DOHH2 (cell line): ENCODE results near the gene ALG6.

Experiments
- H3F3A ChIP-seq: fragments of 200-600 bp; sonication (generic), shearing (Covaris generic); 2 replicates; pipeline ENCODE4 v1.6.0; 2016; ENCODE audit warnings: antibody characterized with exemption, mild to moderate bottlenecking; ENCODE audit not compliant: control insufficient read depth, insufficient read depth
- H3K27ac ChIP-seq: fragments of 200-600 bp; sonication (generic); 2 replicates; pipeline ENCODE4 v1.5.1; 2014; ENCODE audit warnings: low read depth, mild to moderate bottlenecking, low read length, moderate library complexity
- H3K27me3 ChIP-seq: fragments of 200-600 bp; sonication (generic); 2 replicates; pipeline ENCODE4 v1.6.1; 2014; ENCODE audit warnings: mild to moderate bottlenecking, low read length, mixed read lengths; ENCODE audit not compliant: control insufficient read depth
- H3K36me3 ChIP-seq: fragments of 200-600 bp; sonication (generic); 2 replicates; pipeline ENCODE4 v1.6.1; 2014; ENCODE audit warnings: mild to moderate bottlenecking, low read length, moderate library complexity, mixed read lengths; ENCODE audit not compliant: control insufficient read depth
- H3K4me1 ChIP-seq: fragments of 200-600 bp; sonication (generic); 2 replicates; pipeline ENCODE4 v1.6.1; 2014; ENCODE audit warnings: mild to moderate bottlenecking, low read length, mixed read lengths; ENCODE audit not compliant: control insufficient read depth
- H3K4me2 ChIP-seq: fragments of 200-600 bp; sonication (generic); 2 replicates; pipeline ENCODE4 v1.6.0; 2014; ENCODE audit warnings: mild to moderate bottlenecking, low read length, moderate library complexity
- H3K4me3 ChIP-seq: fragments of 200-600 bp; sonication (generic); 2 replicates; pipeline ENCODE4 v1.5.1; 2014; ENCODE audit warnings: mild to moderate bottlenecking, low read length, mixed read lengths
- H3K79me2 ChIP-seq: fragments of 200-600 bp; sonication (generic); 2 replicates; pipeline ENCODE4 v1.6.1; 2014; ENCODE audit warnings: mild to moderate bottlenecking, low read length, mixed read lengths; ENCODE audit not compliant: control insufficient read depth
- H3K9me2 ChIP-seq: fragments of 200-600 bp; sonication (generic); replicated peaks from 2 replicates; pipeline ENCODE4 v1.6.1; 2014; ENCODE audit warnings: mild to moderate bottlenecking, low read length, mixed read lengths; ENCODE audit not compliant: control insufficient read depth
- H3K9me3 ChIP-seq: fragments of 200-600 bp; sonication (generic); 2 replicates; pipeline ENCODE4 v1.6.1; 2014; ENCODE audit warnings: antibody characterized with exemption, low read length, mixed read lengths; ENCODE audit not compliant: control insufficient read depth, insufficient read depth
- H4K20me1 ChIP-seq: fragments of 200-600 bp; sonication (generic); 2 replicates; pipeline ENCODE4 v1.6.0; 2014; ENCODE audit warnings: low read depth, mild to moderate bottlenecking, antibody characterized with exemption, low read length, moderate library complexity; ENCODE audit not compliant: control insufficient read depth, insufficient read depth
- EZH2phosphoT487 ChIP-seq: fragments of 200-600 bp; sonication (generic); IDR thresholded peaks from 2 replicates; pipeline ENCODE4 v1.6.1; 2017; ENCODE audit warnings: borderline replicate concordance, mild to moderate bottlenecking, antibody characterized with exemption, low read length, moderate library complexity, mixed read lengths
- TF ChIP-seq, protein P1 (sequence below): fragments of 200-600 bp; sonication (generic); IDR thresholded peaks from one replicate; pipeline ENCODE4 v1.5.1; 2014; ENCODE audit warnings: antibody characterized with exemption, mild to moderate bottlenecking, low read depth, low read length; ENCODE audit not compliant: poor library complexity, severe bottlenecking

ALG6 gene

DNA sequence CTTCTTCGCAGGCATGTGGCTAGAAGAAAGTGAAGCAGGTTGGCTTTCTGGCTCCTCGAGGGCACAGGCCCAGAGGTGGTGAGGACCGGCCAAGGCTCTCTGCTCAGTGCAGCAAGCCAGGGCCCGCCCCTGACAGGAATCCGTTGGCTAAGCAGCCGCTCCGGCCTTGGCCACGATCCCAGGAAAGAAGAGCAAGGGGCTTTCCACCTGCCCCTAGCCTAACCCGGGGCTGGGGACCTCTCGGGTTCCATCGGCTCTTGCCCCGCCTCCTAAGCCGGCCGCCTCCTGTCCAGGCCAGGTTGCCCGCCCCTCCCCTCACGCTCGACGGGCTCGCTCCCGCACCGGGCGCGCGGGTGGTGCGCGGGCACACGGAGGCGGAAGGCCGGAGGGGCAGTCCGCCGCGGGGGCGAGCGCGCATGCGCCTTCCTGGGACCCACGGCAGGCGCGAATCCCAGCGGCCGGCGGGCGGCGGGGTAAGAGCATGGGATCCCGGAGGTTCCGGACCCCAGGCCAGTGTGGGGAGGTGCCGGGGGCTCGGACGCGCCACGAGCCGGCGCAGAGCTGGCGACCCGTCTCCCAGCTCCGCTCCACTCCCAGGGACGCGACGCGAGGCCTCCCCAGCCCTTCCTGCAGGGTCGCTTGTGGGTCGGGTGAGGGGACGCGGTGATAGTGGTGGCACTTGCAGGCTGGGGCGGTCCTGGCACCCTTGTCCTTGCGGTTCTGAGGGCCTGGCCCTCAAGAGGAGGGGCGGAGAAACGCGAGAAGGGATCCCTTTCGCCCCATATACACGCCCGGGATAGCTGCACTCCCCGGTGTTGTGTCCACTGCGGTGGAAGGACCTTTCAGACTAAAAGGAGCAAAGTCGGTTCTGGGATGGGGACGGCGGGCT is at the start of gene ALG6:
Gene ALG6, plus strand, starts transcription at position 413 of the 889 bp plus-strand sequence. CDS start 3,351 bp downstream, outside the sequence.
- TF ChIP-seq, protein P1, sequence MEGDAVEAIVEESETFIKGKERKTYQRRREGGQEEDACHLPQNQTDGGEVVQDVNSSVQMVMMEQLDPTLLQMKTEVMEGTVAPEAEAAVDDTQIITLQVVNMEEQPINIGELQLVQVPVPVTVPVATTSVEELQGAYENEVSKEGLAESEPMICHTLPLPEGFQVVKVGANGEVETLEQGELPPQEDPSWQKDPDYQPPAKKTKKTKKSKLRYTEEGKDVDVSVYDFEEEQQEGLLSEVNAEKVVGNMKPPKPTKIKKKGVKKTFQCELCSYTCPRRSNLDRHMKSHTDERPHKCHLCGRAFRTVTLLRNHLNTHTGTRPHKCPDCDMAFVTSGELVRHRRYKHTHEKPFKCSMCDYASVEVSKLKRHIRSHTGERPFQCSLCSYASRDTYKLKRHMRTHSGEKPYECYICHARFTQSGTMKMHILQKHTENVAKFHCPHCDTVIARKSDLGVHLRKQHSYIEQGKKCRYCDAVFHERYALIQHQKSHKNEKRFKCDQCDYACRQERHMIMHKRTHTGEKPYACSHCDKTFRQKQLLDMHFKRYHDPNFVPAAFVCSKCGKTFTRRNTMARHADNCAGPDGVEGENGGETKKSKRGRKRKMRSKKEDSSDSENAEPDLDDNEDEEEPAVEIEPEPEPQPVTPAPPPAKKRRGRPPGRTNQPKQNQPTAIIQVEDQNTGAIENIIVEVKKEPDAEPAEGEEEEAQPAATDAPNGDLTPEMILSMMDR: no peak
- TF ChIP-seq EZH2phosphoT487: no peak
- H3K4me2 ChIP-seq: peak within 1 kb of the TSS; percentile 82
- H4K20me1 ChIP-seq: no peaks in the 10 kb centered on the region

GRCh38 chr1:63317817-63318152 is 49.6 kb upstream of the ALG6 start:
- Histone ChIP-seq H3K9me2 (no peaks in the 10 kb centered on the region), H3F3A (0 out of 2 replicates have a peak, but pooled peaks cover 3% of the 10 kb centered on the region), H4K20me1 (no peaks in the 10 kb centered on the region), H3K4me2 (peak overlapping the region; percentile 71), H3K79me2 (no peaks in the 10 kb centered on the region), H3K27me3 (no peaks in the 10 kb centered on the region), H3K36me3 (no peaks in the 10 kb centered on the region), H3K4me3 (peak overlapping the region; percentile 70), H3K4me1 (peaks cover 12% of the 10 kb centered on the region), H3K9me3 (peaks cover 4% of the 10 kb centered on the region; the same call in 1 of the 2 replicates), H3K27ac (no peak overlapping the region)
- TF ChIP-seq EZH2phosphoT487: no peak
- TF ChIP-seq, protein P1: no peak

More for the DNA sequence above, at the start of gene ALG6:
- H3K4me1 ChIP-seq: peaks cover 18% of the 10 kb centered on the region
- peaks cover 32% of the 10 kb centered on the region for H3K79me2 ChIP-seq
- H3K9me2 ChIP-seq: no peaks in the 10 kb centered on the region
- peak within 1 kb of the TSS; percentile 57 for H3K27ac ChIP-seq
- no peaks in the 10 kb centered on the region for H3K27me3 ChIP-seq
- H3F3A ChIP-seq: no peaks in the 10 kb centered on the region
- H3K9me3 ChIP-seq: no peaks in the 10 kb centered on the region
- peak within 1 kb of the TSS; percentile 100 for H3K4me3 ChIP-seq
- H3K36me3 ChIP-seq: peaks cover 27% of the 10 kb centered on the region

- Histone ChIP-seq H4K20me1 (no peaks in the 10 kb centered on the region), H3F3A (0 out of 2 replicates have a peak, but pooled peaks cover 3% of the 10 kb centered on the region), H3K27me3 (no peaks in the 10 kb centered on the region), H3K27ac (no peak overlapping the region), H3K4me3 (peak overlapping the region; percentile 70), H3K9me3 (peaks cover 4% of the 10 kb centered on the region; the same call in 1 of the 2 replicates), H3K9me2 (no peaks in the 10 kb centered on the region), H3K4me2 (peak overlapping the region; percentile 71), H3K79me2 (no peaks in the 10 kb centered on the region), H3K36me3 (no peaks in the 10 kb centered on the region), H3K4me1 (peaks cover 12% of the 10 kb centered on the region)
- TF ChIP-seq, protein P1: no peak
- TF ChIP-seq EZH2phosphoT487: no peak
Measured at GRCh38 chr1:63318201-63318979, 49.0 kb upstream of the ALG6 start.
